HepG2 (cell line): ENCODE results near the gene GLRX5. TPM values are rescaled to one million over a fixed set of nuclear protein-coding genes. Genes with fewer than 3 reads are reported as not detected.

Experiments used
- BRCA1 ChIP-seq: sonication (generic); formaldehyde crosslinking; IDR thresholded peaks from 2 replicates; pipeline ENCODE4 v1.4.0; 2020; ENCODE audit warnings: missing genetic modification reagents
- FOXP1 ChIP-seq, 2 experiments: fragments of 450-650 bp in 1 of 2; IDR thresholded peaks; 2 replicates each; pipeline ENCODE4 v1.6.1; 2017 to 2018; ENCODE audit warnings: antibody characterized with exemption in 1 of 2
- JARID2 ChIP-seq: sonication (generic); formaldehyde crosslinking; IDR thresholded peaks from 2 replicates; pipeline ENCODE4 v1.8.1; 2023; ENCODE audit warnings: missing genetic modification reagents, inconsistent platforms; ENCODE audit not compliant: insufficient replicate concordance
- MXD4 ChIP-seq: IDR thresholded peaks from 2 replicates; pipeline ENCODE4 v1.6.1; 2016; ENCODE audit warnings: mild to moderate bottlenecking, missing biosample characterization, missing genetic modification reagents
- RFX1 ChIP-seq: fragments of 450-650 bp; IDR thresholded peaks from 2 replicates; pipeline ENCODE4 v1.6.1; 2017
- RFX3 ChIP-seq: IDR thresholded peaks from 2 replicates; pipeline ENCODE4 v1.6.1; 2016; ENCODE audit warnings: missing biosample characterization, missing genetic modification reagents
- ZNF343 ChIP-seq: sonication (generic); formaldehyde crosslinking; IDR thresholded peaks from 2 replicates; pipeline ENCODE4 v1.4.0; 2020; ENCODE audit warnings: mild to moderate bottlenecking, missing genetic modification reagents
- ZNF724P ChIP-seq: sonication (generic); formaldehyde crosslinking; IDR thresholded peaks from 2 replicates; pipeline ENCODE4 v1.8.0; 2022; ENCODE audit warnings: missing genetic modification reagents, borderline replicate concordance
- ZNF841 ChIP-seq: sonication (generic); formaldehyde crosslinking; IDR thresholded peaks from 2 replicates; pipeline ENCODE4 v1.8.1; 2023; ENCODE audit warnings: missing genetic modification reagents, borderline replicate concordance
- polyA plus RNA-seq, 8 experiments: library from polyadenylated mRNA; depleted of rRNA in 3 of 8; stranded (reverse) in 7 of 8; unstranded in 1 of 8; fragments of >200 nt; fragmentation: Illumina TruSeq in 4 of 8; extraction: Trizol in 4 of 8; gene quantifications; 2 replicates each; pipeline versions ENCODE4 v1.2.1 to v1.2.3, GENCODE V29; 2011 to 2016; ENCODE audit warnings: low read depth in 4 of 8, missing spikeins in 1 of 8, mixed read lengths in 1 of 8; ENCODE audit not compliant: insufficient read depth in 1 of 8
- total RNA-seq, 5 experiments: library from RNA; depleted of rRNA; stranded (reverse); fragments of >200 nt; fragmentation: Illumina TruSeq; extraction: Trizol; gene quantifications; 2 replicates each; pipeline ENCODE4 v1.2.3, GENCODE V29; 2016; ENCODE audit warnings: low read depth in 1 of 5
- TF ChIP-seq, protein P1 (sequence below): sonication (generic); formaldehyde crosslinking; IDR thresholded peaks from 2 replicates; pipeline ENCODE4 v1.4.0; 2020; ENCODE audit warnings: mild to moderate bottlenecking, missing genetic modification reagents
- TF ChIP-seq, protein P2 (sequence below): IDR thresholded peaks from 2 replicates; pipeline ENCODE4 v1.6.1; 2016; ENCODE audit warnings: low read depth, borderline replicate concordance
- TF ChIP-seq, protein P3 (sequence below): sonication (generic); formaldehyde crosslinking; conservative IDR thresholded peaks from 2 replicates; pipeline ENCODE4 v1.8.0; 2022; ENCODE audit warnings: low read depth, missing genetic modification reagents
- TF ChIP-seq, protein P4 (sequence below): IDR thresholded peaks from 2 replicates; pipeline ENCODE4 v1.6.1; 2016; ENCODE audit warnings: low read depth, missing genetic modification reagents, missing compliant biosample characterization

GLRX5 gene
- total and polyA plus RNA-seq, 2 of the 13 experiments (the other 11 are each of a cell fraction or from before 2014, with no cell fraction given): 122 to 146 TPM

DNA sequence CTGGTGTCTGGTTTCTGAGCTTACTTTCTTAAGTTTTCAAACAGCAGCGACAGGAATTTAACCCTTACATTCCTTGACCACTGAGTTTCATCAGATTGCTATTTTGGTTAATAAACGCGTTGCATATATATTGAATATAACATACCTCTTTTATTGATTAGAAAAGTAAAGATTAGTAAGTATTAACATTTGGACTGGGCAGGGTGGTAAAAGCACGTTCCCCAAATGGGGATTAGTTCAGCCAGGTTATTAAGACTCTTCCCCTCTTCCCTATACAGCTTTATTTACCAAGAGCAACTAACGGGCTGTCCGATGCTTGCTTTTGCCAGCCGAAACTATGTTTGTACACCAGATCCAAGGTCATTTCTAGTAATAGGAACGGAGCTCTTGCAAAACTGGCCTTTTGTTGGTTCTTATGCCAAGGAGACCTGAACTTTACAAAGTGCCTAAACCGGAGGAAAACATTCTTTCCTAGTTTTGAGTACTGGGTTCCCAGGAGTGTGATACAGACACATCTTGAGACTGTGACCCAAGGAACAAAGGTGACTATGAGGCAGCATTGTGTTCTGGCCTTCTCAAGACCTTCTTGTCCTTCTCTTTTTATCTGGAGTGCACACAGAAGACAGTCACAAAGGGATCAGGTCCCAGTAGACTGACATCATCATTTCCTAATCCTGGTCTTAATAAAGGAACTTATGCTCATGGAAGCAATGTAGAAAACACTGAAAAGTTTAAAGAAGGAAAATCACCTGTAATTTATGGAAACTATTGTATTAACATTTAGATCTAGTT is 2.6 kb downstream of the GLRX5 start (continued):
- TF ChIP-seq, protein P1, sequence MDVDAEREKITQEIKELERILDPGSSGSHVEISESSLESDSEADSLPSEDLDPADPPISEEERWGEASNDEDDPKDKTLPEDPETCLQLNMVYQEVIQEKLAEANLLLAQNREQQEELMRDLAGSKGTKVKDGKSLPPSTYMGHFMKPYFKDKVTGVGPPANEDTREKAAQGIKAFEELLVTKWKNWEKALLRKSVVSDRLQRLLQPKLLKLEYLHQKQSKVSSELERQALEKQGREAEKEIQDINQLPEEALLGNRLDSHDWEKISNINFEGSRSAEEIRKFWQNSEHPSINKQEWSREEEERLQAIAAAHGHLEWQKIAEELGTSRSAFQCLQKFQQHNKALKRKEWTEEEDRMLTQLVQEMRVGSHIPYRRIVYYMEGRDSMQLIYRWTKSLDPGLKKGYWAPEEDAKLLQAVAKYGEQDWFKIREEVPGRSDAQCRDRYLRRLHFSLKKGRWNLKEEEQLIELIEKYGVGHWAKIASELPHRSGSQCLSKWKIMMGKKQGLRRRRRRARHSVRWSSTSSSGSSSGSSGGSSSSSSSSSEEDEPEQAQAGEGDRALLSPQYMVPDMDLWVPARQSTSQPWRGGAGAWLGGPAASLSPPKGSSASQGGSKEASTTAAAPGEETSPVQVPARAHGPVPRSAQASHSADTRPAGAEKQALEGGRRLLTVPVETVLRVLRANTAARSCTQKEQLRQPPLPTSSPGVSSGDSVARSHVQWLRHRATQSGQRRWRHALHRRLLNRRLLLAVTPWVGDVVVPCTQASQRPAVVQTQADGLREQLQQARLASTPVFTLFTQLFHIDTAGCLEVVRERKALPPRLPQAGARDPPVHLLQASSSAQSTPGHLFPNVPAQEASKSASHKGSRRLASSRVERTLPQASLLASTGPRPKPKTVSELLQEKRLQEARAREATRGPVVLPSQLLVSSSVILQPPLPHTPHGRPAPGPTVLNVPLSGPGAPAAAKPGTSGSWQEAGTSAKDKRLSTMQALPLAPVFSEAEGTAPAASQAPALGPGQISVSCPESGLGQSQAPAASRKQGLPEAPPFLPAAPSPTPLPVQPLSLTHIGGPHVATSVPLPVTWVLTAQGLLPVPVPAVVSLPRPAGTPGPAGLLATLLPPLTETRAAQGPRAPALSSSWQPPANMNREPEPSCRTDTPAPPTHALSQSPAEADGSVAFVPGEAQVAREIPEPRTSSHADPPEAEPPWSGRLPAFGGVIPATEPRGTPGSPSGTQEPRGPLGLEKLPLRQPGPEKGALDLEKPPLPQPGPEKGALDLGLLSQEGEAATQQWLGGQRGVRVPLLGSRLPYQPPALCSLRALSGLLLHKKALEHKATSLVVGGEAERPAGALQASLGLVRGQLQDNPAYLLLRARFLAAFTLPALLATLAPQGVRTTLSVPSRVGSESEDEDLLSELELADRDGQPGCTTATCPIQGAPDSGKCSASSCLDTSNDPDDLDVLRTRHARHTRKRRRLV: 0 out of 2 replicates have a peak, but pooled peaks have one; percentile 40
- TF ChIP-seq MXD4 (CRISPR knock-in tag) (no peak; the same call in 1 of the 2 replicates), JARID2 (no peak), FOXP1 (IDR thresholded peaks at IDR 0.05) (0 out of 2 replicates have a peak, but pooled peaks have one; percentile 19), FOXP1 (CRISPR knock-in tag; IDR thresholded peaks at IDR 0.05) (peak; percentile 90), ZNF841 (no peak), RFX1 (no peak), ZNF724P (no peak), ZNF343 (CRISPR knock-in tag) (no peak), BRCA1 (no peak), RFX3 (CRISPR knock-in tag) (no peak)
- TF ChIP-seq, protein P2, sequence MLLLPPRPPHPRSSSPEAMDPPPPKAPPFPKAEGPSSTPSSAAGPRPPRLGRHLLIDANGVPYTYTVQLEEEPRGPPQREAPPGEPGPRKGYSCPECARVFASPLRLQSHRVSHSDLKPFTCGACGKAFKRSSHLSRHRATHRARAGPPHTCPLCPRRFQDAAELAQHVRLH (CRISPR knock-in tag): no peak
- TF ChIP-seq, protein P3, sequence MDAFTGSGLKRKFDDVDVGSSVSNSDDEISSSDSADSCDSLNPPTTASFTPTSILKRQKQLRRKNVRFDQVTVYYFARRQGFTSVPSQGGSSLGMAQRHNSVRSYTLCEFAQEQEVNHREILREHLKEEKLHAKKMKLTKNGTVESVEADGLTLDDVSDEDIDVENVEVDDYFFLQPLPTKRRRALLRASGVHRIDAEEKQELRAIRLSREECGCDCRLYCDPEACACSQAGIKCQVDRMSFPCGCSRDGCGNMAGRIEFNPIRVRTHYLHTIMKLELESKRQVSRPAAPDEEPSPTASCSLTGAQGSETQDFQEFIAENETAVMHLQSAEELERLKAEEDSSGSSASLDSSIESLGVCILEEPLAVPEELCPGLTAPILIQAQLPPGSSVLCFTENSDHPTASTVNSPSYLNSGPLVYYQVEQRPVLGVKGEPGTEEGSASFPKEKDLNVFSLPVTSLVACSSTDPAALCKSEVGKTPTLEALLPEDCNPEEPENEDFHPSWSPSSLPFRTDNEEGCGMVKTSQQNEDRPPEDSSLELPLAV (CRISPR knock-in tag): no peak
- TF ChIP-seq, protein P4, sequence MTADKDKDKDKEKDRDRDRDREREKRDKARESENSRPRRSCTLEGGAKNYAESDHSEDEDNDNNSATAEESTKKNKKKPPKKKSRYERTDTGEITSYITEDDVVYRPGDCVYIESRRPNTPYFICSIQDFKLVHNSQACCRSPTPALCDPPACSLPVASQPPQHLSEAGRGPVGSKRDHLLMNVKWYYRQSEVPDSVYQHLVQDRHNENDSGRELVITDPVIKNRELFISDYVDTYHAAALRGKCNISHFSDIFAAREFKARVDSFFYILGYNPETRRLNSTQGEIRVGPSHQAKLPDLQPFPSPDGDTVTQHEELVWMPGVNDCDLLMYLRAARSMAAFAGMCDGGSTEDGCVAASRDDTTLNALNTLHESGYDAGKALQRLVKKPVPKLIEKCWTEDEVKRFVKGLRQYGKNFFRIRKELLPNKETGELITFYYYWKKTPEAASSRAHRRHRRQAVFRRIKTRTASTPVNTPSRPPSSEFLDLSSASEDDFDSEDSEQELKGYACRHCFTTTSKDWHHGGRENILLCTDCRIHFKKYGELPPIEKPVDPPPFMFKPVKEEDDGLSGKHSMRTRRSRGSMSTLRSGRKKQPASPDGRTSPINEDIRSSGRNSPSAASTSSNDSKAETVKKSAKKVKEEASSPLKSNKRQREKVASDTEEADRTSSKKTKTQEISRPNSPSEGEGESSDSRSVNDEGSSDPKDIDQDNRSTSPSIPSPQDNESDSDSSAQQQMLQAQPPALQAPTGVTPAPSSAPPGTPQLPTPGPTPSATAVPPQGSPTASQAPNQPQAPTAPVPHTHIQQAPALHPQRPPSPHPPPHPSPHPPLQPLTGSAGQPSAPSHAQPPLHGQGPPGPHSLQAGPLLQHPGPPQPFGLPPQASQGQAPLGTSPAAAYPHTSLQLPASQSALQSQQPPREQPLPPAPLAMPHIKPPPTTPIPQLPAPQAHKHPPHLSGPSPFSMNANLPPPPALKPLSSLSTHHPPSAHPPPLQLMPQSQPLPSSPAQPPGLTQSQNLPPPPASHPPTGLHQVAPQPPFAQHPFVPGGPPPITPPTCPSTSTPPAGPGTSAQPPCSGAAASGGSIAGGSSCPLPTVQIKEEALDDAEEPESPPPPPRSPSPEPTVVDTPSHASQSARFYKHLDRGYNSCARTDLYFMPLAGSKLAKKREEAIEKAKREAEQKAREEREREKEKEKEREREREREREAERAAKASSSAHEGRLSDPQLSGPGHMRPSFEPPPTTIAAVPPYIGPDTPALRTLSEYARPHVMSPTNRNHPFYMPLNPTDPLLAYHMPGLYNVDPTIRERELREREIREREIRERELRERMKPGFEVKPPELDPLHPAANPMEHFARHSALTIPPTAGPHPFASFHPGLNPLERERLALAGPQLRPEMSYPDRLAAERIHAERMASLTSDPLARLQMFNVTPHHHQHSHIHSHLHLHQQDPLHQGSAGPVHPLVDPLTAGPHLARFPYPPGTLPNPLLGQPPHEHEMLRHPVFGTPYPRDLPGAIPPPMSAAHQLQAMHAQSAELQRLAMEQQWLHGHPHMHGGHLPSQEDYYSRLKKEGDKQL (CRISPR knock-in tag): peak; percentile 68
